PC-3 (cell line): ENCODE results near the gene B3GNT8. TPM values are rescaled to one million over a fixed set of nuclear protein-coding genes. Genes with fewer than 3 reads are reported as not detected.

Experiments
- ATAC-seq: fragments of 200-7000 bp; cut with Tn5 transposase; 2 replicates; pipeline ENCODE4 v1.9.1; 2020; ENCODE audit warnings: mild to moderate bottlenecking, moderate library complexity
- BruUV-seq: library from RNA; stranded (reverse); fragments of 400-500 nt; replicated peaks from 2 replicates; lab custom pipeline; 2021; lab: Mats Ljungman, UMichigan
- CTCF ChIA-PET: fragments of 300-600 bp; sonication (Branson Sonifier 250); formaldehyde crosslinking; loops from one replicate; lab custom pipeline; 2022; ENCODE audit warnings: antibody characterized with exemption; lab: Charles Lee
- POLR2A ChIA-PET: fragments of 300-600 bp; sonication (Branson Sonifier 250); formaldehyde crosslinking; loops from one replicate; lab custom pipeline; 2022; ENCODE audit warnings: antibody characterized with exemption; ENCODE audit not compliant: unreplicated experiment; lab: Charles Lee
- DNase-seq: peaks from one replicate; pipeline ENCODE4 v3.0.0-alpha.2; 2015
- H2AFZ ChIP-seq: fragments of 300-600 bp; sonication (generic); 2 replicates; pipeline ENCODE4 v1.6.0; 2016; ENCODE audit warnings: antibody characterized with exemption, low read length
- H3F3A ChIP-seq: fragments of 300-600 bp; sonication (generic); one replicate; pipeline ENCODE4 v1.6.0; 2017; ENCODE audit warnings: antibody characterized with exemption, low read length, control low read depth, mild to moderate bottlenecking; ENCODE audit not compliant: unreplicated experiment
- H3K27ac ChIP-seq: fragments of 300-600 bp; sonication (generic); 2 replicates; pipeline ENCODE4 v1.5.1; 2016; ENCODE audit warnings: mild to moderate bottlenecking, low read length
- H3K27me3 ChIP-seq: fragments of 300-600 bp; sonication (generic); 2 replicates; pipeline ENCODE4 v1.6.1; 2016; ENCODE audit warnings: low read length, mixed read lengths
- H3K36me3 ChIP-seq: fragments of 300-600 bp; sonication (generic); 2 replicates; pipeline ENCODE4 v1.6.1; 2016; ENCODE audit warnings: low read depth, mixed run types, low read length, mixed read lengths
- H3K4me1 ChIP-seq: fragments of 300-600 bp; sonication (generic); 2 replicates; pipeline ENCODE4 v1.5.1; 2016; ENCODE audit warnings: low read length; ENCODE audit not compliant: insufficient read depth
- H3K4me2 ChIP-seq: fragments of 300-600 bp; sonication (generic); 2 replicates; pipeline ENCODE4 v1.6.0; 2016; ENCODE audit warnings: low read length
- H3K4me3 ChIP-seq: fragments of 300-600 bp; sonication (generic); 2 replicates; pipeline ENCODE4 v1.5.1; 2016; ENCODE audit warnings: mild to moderate bottlenecking, low read length, mixed read lengths
- H3K79me2 ChIP-seq: fragments of 300-600 bp; sonication (generic); 2 replicates; pipeline ENCODE4 v1.6.1; 2017; ENCODE audit warnings: low read length, mixed read lengths
- H3K9ac ChIP-seq: fragments of 300-600 bp; sonication (generic); 2 replicates; pipeline ENCODE4 v1.6.0; 2016; ENCODE audit warnings: mild to moderate bottlenecking, low read length
- H3K9me2 ChIP-seq: fragments of 300-600 bp; sonication (generic); replicated peaks from 2 replicates; pipeline ENCODE4 v1.6.1; 2016; ENCODE audit warnings: mixed run types, low read length, mixed read lengths
- H3K9me3 ChIP-seq: fragments of 300-600 bp; sonication (generic); 2 replicates; pipeline ENCODE4 v1.6.1; 2016; ENCODE audit warnings: low read length, mixed read lengths
- H4K20me1 ChIP-seq: fragments of 300-600 bp; sonication (generic); 2 replicates; pipeline ENCODE4 v1.6.1; 2016; ENCODE audit warnings: low read length, mixed read lengths
- EZH2 ChIP-seq: fragments of 300-600 bp; sonication (generic); IDR thresholded peaks from one replicate; pipeline ENCODE4 v1.6.1; 2017; ENCODE audit warnings: antibody characterized with exemption, mild to moderate bottlenecking, low read length; ENCODE audit not compliant: unreplicated experiment
- EZH2phosphoT487 ChIP-seq: fragments of 300-600 bp; sonication (generic); IDR thresholded peaks from 2 replicates; pipeline ENCODE4 v1.6.1; 2018; ENCODE audit warnings: mild to moderate bottlenecking, antibody characterized with exemption, low read length, borderline replicate concordance
- intact Hi-C: fragments of 100-400 bp; cut with micrococcal nuclease; formaldehyde crosslinking; loops from 2 replicates; pipeline ENCODE4 v1.9.0; 2023
- total RNA-seq: library from RNA; depleted of rRNA; stranded (reverse); fragments of >200 nt; gene quantifications from 2 replicates; pipeline ENCODE4 v1.2.3, GENCODE V29; 2014
- TF ChIP-seq, protein P1 (sequence below): fragments of 300-600 bp; sonication (generic); conservative IDR thresholded peaks from 2 replicates; pipeline ENCODE4 v1.5.1; 2017; ENCODE audit warnings: antibody characterized with exemption, low read depth, mild to moderate bottlenecking, low read length

The B3GNT8 gene
- total RNA-seq, 1 experiment from 2014 or later, result 2.3 TPM

DNA sequence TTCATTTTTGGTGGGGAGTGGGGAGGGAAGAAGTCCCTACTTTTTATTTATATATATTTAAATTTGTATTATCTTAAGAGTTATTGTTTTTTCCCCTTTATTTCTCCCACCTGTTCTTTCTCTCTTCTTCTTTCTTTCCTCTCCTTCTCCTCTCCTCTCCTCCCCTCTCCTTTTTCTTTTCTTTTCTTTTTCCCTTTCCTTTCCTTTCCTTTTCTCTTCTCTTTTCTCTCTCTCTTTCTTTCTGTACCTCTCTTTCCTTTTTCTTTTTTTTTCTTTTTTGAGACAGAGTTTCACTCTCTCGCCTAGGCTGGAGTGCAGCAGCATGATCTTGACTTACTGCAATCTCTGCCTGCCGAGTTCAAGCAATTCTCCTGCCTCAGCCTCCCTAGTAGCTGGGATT is 27.6 kb downstream of the B3GNT8 start:
- Histone ChIP-seq H4K20me1 (no peaks in the 10 kb centered on the region), H3K4me2 (no peak overlapping the region), H3K36me3 (no peaks in the 10 kb centered on the region), H3K4me1 (peaks cover 10% of the 10 kb centered on the region; the same call in 1 of the 2 replicates), H3K27me3 (no peaks in the 10 kb centered on the region), H3K4me3 (no peak overlapping the region), H3K9ac (no peak overlapping the region), H3K79me2 (peaks cover 36% of the 10 kb centered on the region), H2AFZ (no peak overlapping the region), H3K9me2 (no peaks in the 10 kb centered on the region), H3F3A (no peaks in the 10 kb centered on the region), H3K27ac (no peak overlapping the region), H3K9me3 (no peaks in the 10 kb centered on the region)
- ATAC-seq, result no peak
- POLR2A ChIA-PET, result no interaction called here
- DNase-seq, result no peak
- CTCF ChIA-PET, result no interaction called here
- no peak for TF ChIP-seq EZH2
- no peak for TF ChIP-seq EZH2phosphoT487
- TF ChIP-seq, protein P1, sequence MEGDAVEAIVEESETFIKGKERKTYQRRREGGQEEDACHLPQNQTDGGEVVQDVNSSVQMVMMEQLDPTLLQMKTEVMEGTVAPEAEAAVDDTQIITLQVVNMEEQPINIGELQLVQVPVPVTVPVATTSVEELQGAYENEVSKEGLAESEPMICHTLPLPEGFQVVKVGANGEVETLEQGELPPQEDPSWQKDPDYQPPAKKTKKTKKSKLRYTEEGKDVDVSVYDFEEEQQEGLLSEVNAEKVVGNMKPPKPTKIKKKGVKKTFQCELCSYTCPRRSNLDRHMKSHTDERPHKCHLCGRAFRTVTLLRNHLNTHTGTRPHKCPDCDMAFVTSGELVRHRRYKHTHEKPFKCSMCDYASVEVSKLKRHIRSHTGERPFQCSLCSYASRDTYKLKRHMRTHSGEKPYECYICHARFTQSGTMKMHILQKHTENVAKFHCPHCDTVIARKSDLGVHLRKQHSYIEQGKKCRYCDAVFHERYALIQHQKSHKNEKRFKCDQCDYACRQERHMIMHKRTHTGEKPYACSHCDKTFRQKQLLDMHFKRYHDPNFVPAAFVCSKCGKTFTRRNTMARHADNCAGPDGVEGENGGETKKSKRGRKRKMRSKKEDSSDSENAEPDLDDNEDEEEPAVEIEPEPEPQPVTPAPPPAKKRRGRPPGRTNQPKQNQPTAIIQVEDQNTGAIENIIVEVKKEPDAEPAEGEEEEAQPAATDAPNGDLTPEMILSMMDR, result no peak
- intact Hi-C loops, result no loop called here
- no TSS peak for BruUV-seq

DNA sequence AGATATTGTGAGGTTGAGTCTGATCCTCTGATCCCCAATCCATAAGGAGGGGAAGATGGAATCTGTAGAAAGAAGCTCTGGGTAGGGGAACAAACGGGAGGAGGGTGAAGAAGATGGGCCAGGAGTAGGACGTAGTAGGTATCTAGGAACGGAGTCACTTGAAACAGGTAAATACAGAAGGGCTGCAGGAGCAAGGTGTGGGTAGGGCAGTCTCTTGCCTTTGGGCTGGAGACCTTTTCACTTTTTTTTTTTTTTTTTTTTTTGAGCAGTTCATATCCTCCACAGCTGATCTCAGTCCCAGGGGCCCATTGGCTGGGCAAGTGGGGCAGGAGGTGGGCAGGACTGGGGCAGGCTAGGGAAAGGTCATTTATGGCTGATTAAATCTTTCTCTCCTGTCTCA is 28.1 kb downstream of the B3GNT8 start:
- peaks cover 36% of the 10 kb centered on the region for H3K79me2 ChIP-seq
- no peaks in the 10 kb centered on the region for H3K36me3 ChIP-seq
- ChIA-PET POLR2A (no interaction called here), CTCF (interaction anchor here (0.5 kb wide), 1 partner anchor 74 kb away, joined by 7 read pairs; no protein-coding TSS in a partner anchor)
- peak overlapping the region; percentile 95 for H3K4me2 ChIP-seq
- H3K4me1 ChIP-seq, result peaks cover 10% of the 10 kb centered on the region; the same call in 1 of the 2 replicates
- no peak overlapping the region for H2AFZ ChIP-seq
- ATAC-seq, result no peak
- intact Hi-C loops, result no loop called here
- H3K9ac ChIP-seq, result peak overlapping the region; percentile 97; the same call in 1 of the 2 replicates
- no TSS peak for BruUV-seq
- TF ChIP-seq, protein P1, result no peak
- TF ChIP-seq EZH2 (no peak), EZH2phosphoT487 (no peak)
- no peak for DNase-seq
- H3F3A ChIP-seq, result no peaks in the 10 kb centered on the region
- H3K4me3 ChIP-seq, result peak overlapping the region; percentile 96; the same call in 1 of the 2 replicates
- H3K9me3 ChIP-seq, result no peaks in the 10 kb centered on the region
- H3K27ac ChIP-seq, result no peak overlapping the region
- no peaks in the 10 kb centered on the region for H4K20me1 ChIP-seq
- no peaks in the 10 kb centered on the region for H3K9me2 ChIP-seq
- no peaks in the 10 kb centered on the region for H3K27me3 ChIP-seq

DNA sequence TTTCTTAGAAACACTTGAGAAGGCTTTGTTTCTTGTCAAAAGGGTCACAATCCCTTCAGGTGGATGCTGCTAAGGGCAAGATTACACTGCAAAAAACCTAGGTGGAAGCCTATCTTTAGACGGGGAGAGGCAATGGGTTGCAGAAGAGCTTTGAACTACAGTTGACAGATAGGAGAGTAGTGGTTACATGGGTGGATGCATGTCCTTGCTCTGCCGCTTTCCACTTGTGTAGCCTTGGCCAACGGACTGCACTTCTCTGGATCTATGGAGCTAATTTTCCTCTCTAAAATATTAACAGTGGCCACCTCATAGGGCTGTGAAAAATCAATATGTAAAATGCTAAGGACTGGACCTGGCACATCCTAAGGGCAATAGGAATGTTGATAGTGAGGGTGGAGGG is 28.6 kb downstream of the B3GNT8 start:
- intact Hi-C loops, result no loop called here

More for the DNA sequence above, 28.6 kb downstream of the B3GNT8 start:
- H3K9me3 ChIP-seq, result no peaks in the 10 kb centered on the region
- ChIA-PET POLR2A (no interaction called here), CTCF (interaction anchor here (0.5 kb wide), 1 partner anchor 73 kb away, joined by 7 read pairs; no protein-coding TSS in a partner anchor)
- H3K9ac ChIP-seq, result peak overlapping the region; percentile 97
- H3K27me3 ChIP-seq, result no peaks in the 10 kb centered on the region
- no peak overlapping the region for H2AFZ ChIP-seq
- H3K4me2 ChIP-seq, result peak overlapping the region; percentile 95
- no TSS peak for BruUV-seq
- no peaks in the 10 kb centered on the region for H4K20me1 ChIP-seq
- no peak overlapping the region for H3K27ac ChIP-seq
- ATAC-seq, result no peak
- H3K9me2 ChIP-seq, result no peaks in the 10 kb centered on the region
- no peaks in the 10 kb centered on the region for H3K36me3 ChIP-seq
- H3K4me1 ChIP-seq, result peaks cover 10% of the 10 kb centered on the region; the same call in 1 of the 2 replicates
- no peak for DNase-seq
- H3F3A ChIP-seq, result no peaks in the 10 kb centered on the region
- H3K4me3 ChIP-seq, result peak overlapping the region; percentile 96
- TF ChIP-seq EZH2phosphoT487 (no peak), EZH2 (no peak)
- TF ChIP-seq, protein P1, result no peak
- H3K79me2 ChIP-seq, result peaks cover 36% of the 10 kb centered on the region
